GM12875 (cell line): ENCODE measurements around the gene GABRB3.

Experiments used
- H3K4me3 ChIP-seq: one replicate; pipeline ENCODE4 v1.5.1; 2011; ENCODE audit warnings: low read depth, low read length, control low read depth
- TF ChIP-seq, protein P1 (sequence below): IDR thresholded peaks from 2 replicates; pipeline ENCODE4 v1.5.1; 2011; ENCODE audit warnings: low read depth, mild to moderate bottlenecking, control low read depth, inconsistent platforms, low read length, moderate library complexity, borderline replicate concordance; ENCODE audit not compliant: insufficient read depth

GABRB3 gene

DNA sequence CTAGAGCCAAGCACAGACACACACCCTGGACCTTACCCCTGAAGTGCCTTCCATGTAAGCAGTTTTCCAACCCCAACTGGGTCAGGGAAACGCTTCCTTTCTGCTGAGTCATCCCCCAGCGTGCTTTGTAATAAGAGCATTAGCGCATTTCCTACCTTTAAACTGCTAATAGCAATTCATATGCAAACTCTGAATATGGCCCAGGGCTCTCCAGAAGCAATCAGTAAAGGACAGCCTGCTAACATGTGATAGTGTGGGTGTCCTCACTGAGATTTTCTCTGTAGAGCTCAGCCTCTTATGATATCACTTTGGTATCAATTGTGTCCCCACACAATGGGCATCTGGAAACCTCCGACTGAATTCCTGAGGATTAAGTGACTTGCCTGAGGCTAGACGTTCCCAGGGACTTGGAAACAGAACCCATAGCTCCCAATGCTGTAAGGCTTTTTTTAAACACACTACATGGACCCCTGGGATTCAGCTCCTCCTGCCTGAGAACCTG is 5.6 kb downstream of the GABRB3 start:
- TF ChIP-seq, protein P1, sequence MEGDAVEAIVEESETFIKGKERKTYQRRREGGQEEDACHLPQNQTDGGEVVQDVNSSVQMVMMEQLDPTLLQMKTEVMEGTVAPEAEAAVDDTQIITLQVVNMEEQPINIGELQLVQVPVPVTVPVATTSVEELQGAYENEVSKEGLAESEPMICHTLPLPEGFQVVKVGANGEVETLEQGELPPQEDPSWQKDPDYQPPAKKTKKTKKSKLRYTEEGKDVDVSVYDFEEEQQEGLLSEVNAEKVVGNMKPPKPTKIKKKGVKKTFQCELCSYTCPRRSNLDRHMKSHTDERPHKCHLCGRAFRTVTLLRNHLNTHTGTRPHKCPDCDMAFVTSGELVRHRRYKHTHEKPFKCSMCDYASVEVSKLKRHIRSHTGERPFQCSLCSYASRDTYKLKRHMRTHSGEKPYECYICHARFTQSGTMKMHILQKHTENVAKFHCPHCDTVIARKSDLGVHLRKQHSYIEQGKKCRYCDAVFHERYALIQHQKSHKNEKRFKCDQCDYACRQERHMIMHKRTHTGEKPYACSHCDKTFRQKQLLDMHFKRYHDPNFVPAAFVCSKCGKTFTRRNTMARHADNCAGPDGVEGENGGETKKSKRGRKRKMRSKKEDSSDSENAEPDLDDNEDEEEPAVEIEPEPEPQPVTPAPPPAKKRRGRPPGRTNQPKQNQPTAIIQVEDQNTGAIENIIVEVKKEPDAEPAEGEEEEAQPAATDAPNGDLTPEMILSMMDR: no peak
- no peak overlapping the region for H3K4me3 ChIP-seq

DNA sequence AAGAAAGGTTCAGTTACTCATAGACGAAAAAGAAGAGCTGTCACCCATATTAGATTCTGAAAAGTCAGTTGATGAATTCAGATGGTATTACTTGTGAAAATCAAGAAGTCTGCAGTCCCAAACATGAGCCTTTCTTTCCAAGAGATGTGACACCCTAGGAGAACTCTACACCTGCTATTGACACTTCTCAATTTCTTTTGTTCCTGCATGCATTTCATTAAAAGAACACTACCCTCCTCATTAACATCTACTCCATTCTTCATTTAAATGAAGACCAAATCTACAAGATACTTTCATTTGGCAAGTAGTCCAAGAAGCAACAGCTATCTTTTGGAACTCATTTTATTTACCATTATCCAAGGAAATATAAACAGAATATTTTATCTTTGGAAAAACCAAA is 6.6 kb downstream of the GABRB3 start:
- no peak overlapping the region for H3K4me3 ChIP-seq

DNA sequence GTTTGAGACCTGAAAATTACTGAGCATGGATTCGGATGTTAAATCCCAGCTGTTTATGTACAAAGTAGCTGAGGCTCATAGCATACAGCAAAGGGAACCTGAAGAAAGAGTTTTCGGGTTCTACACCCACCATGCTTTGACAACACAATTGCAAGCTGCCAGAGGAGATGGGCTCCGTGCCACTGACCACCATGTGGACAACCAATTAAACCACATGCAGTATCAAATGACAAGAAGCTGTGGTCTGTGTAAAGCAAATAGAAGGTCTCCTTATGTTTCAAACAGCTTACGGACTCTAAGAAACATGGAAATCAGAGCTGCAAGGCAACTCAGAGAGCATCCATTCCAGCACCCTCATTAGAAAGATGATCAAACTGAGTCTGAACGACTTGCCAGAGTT is 12.9 kb downstream of the GABRB3 start:
- H3K4me3 ChIP-seq: no peak overlapping the region
- TF ChIP-seq, protein P1: no peak

More for the DNA sequence above, 6.6 kb downstream of the GABRB3 start:
- TF ChIP-seq, protein P1: no peak

DNA sequence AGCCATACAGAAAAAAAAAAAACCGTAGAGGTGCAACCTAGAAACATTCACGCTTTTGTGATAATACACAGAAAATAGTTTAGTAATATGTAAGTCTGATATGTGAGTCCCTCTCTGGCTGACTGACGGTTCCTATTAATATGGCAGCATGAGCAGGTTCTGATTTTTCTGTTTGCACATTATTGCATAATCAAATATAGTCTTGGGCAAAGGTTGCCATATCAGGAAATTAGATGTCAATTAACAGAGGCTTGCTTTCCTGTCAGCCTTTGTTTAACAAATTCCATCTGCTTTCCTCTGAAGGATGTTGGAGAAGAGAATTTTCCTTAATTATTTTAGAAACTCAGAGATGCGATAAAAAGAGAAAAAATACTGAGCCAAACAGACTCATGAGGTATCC is 14.8 kb downstream of the GABRB3 start:
- no peak overlapping the region for H3K4me3 ChIP-seq
- TF ChIP-seq, protein P1: no peak

DNA sequence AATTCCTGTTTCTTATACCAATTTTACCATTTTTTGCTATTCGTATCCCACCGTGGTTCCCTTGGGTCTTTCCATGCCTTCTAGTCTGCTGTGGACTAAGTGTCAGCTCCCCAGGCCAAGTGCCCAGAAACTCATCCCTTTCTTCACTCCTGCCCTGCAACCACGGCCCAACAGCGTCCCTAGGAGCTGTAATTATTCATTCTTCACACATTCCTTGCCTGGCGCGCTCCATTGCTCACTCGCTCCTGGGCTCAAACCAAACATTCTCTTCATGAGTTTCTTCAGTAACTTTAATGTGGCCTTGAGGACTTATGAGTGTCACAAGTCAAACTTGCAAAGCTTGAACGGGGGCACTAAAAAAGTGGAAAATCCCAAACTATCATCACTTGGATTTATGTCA is 15.7 kb downstream of the GABRB3 start:
- TF ChIP-seq, protein P1: no peak
- no peak overlapping the region for H3K4me3 ChIP-seq

DNA sequence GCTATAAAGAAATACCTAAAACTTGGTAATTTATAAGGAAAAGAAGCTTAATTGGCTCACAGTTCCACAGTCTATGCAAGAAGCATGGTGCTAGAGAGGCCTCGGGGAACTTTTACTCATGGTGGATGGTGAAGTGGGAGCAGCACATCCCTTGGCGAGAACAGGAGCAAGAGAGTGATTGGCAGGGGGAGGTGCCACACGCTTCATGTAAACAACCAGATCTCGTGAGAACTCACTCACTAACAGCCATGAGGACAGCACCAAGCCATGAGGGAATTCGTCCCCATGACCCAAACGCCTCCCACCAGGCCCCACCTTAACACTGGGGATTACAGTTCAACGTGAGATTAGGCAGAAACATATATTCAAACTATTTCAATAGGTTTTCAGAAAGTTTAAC is 28.0 kb downstream of the GABRB3 start:
- H3K4me3 ChIP-seq: no peak overlapping the region
- TF ChIP-seq, protein P1: no peak

DNA sequence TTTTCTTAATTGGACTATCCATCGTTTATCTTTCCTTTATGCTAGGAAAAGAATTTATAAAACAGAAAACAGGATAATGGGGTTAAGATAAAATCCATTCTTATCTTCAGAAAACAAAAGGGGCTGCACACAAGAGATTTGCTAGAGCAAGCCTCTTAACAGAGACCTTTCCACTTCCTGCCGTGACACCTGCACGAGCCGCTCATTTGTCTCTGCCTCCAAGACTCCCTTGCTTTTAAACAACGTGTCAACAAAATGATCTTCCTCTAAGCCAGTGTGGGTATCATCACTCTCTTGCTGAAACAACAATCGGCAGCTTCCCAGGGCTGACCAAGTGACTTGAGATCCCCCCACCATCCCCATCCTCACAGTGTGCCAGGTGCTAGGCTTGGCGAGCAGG is 33.1 kb downstream of the GABRB3 start:
- H3K4me3 ChIP-seq: no peak overlapping the region
- TF ChIP-seq, protein P1: no peak
